Vagina (tissue), 2 donors: ENCODE data around the gene PLA2G4C.

ENCODE experiments used
- POLR2A ChIP-seq, 2 donors: fragments of 450-650 bp; IDR thresholded peaks; one replicate each; pipeline ENCODE4 v1.6.1; 2017; ENCODE audit warnings: antibody characterized with exemption in 2 of 2, mild to moderate bottlenecking in 2 of 2, moderate library complexity in 2 of 2
- POLR2AphosphoS5 ChIP-seq, 2 donors: sonication (generic); formaldehyde crosslinking; IDR thresholded peaks; one replicate each; pipeline ENCODE4 v1.9.0; 2017; ENCODE audit warnings: antibody characterized with exemption in 2 of 2, mild to moderate bottlenecking in 2 of 2, low read depth in 1 of 2; ENCODE audit not compliant: insufficient read depth in 1 of 2
- TF ChIP-seq, protein P1 (sequence below), 3 experiments: fragments of 450-650 bp in 2 of 3; fragments of 200-600 bp in 1 of 3; sonication (generic) in 1 of 3; IDR thresholded peaks; one replicate each; pipeline ENCODE4 v1.5.1; 2017 to 2019; ENCODE audit warnings: antibody characterized with exemption in 3 of 3, mild to moderate bottlenecking in 2 of 3, moderate library complexity in 2 of 3

DNA sequence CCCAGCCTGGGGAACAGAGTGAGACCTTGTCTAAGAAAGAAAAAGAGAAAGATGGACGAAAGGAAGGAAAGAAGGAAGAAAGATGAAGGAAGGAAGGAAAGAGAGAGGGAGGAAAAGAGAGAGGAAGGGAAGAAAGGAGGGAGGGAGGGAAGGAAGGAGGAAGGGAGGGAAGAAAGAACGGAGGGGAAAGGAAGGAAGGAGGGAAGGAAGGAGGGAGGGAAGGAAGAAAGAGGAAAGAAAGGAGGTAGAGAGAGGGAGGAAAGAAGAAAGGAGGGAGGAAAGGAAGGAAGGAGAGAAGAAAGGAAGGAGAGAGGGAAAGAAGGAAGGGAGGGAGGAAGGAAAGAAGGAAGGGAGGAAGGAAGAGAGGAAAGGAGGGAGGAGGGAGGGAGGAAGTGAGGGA lies 87.6 kb downstream of the PLA2G4C start:
- no peak for TF ChIP-seq POLR2AphosphoS5 (IDR thresholded peaks at IDR 0.05; ENCODE audit: insufficient read depth in 1 of 2, low read depth in 1 of 2)
- TF ChIP-seq, protein P1, sequence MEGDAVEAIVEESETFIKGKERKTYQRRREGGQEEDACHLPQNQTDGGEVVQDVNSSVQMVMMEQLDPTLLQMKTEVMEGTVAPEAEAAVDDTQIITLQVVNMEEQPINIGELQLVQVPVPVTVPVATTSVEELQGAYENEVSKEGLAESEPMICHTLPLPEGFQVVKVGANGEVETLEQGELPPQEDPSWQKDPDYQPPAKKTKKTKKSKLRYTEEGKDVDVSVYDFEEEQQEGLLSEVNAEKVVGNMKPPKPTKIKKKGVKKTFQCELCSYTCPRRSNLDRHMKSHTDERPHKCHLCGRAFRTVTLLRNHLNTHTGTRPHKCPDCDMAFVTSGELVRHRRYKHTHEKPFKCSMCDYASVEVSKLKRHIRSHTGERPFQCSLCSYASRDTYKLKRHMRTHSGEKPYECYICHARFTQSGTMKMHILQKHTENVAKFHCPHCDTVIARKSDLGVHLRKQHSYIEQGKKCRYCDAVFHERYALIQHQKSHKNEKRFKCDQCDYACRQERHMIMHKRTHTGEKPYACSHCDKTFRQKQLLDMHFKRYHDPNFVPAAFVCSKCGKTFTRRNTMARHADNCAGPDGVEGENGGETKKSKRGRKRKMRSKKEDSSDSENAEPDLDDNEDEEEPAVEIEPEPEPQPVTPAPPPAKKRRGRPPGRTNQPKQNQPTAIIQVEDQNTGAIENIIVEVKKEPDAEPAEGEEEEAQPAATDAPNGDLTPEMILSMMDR (IDR thresholded peaks at IDR 0.05) = no peak
- no peak for TF ChIP-seq POLR2A (IDR thresholded peaks at IDR 0.05)
